HepG2 (cell line): Measurements from ENCODE around the gene FAM177B. TPM values are rescaled to one million over a fixed set of nuclear protein-coding genes. Genes with fewer than 3 reads are reported as not detected.

ENCODE experiments used
- EED ChIP-seq: sonication (generic); formaldehyde crosslinking; IDR thresholded peaks from 2 replicates; pipeline ENCODE4 v1.5.0; 2020; ENCODE audit warnings: mild to moderate bottlenecking, missing genetic modification reagents
- EZH2 ChIP-seq: conservative IDR thresholded peaks from 2 replicates; pipeline ENCODE4 v1.6.1; 2012; ENCODE audit warnings: mild to moderate bottlenecking, low read depth, low read length, moderate library complexity
- GABPB1 ChIP-seq: IDR thresholded peaks from 2 replicates; pipeline ENCODE4 v1.6.1; 2016; ENCODE audit warnings: mild to moderate bottlenecking, missing genetic modification reagents, moderate library complexity, missing compliant biosample characterization
- HDAC1 ChIP-seq: sonication (generic); formaldehyde crosslinking; IDR thresholded peaks from 2 replicates; pipeline ENCODE4 v1.5.1; 2020; ENCODE audit warnings: mild to moderate bottlenecking, missing genetic modification reagents
- JUN ChIP-seq: sonication (generic); formaldehyde crosslinking; IDR thresholded peaks from 2 replicates; pipeline ENCODE4 v1.4.0; 2020; ENCODE audit warnings: mild to moderate bottlenecking, missing genetic modification reagents
- MAZ ChIP-seq, 2 experiments: sonication (generic) in 1 of 2; formaldehyde crosslinking in 1 of 2; IDR thresholded peaks; 2 replicates each; pipeline versions ENCODE4 v1.5.0 to v1.6.1; 2012 to 2020; ENCODE audit warnings: low read depth in 2 of 2, mild to moderate bottlenecking in 2 of 2, borderline replicate concordance in 1 of 2, improper control_type of control experiment in 1 of 2, low read length in 1 of 2, missing genetic modification reagents in 1 of 2, moderate library complexity in 1 of 2
- RFX1 ChIP-seq: fragments of 450-650 bp; IDR thresholded peaks from 2 replicates; pipeline ENCODE4 v1.6.1; 2017
- SALL2 ChIP-seq: sonication (generic); formaldehyde crosslinking; IDR thresholded peaks from 2 replicates; pipeline ENCODE4 v1.8.1; 2023; ENCODE audit warnings: mild to moderate bottlenecking, missing genetic modification reagents, inconsistent platforms
- SCMH1 ChIP-seq: sonication (generic); formaldehyde crosslinking; IDR thresholded peaks from 2 replicates; pipeline ENCODE4 v1.9.0; 2021; ENCODE audit warnings: missing genetic modification reagents, mild to moderate bottlenecking, borderline replicate concordance
- STAG1 ChIP-seq: sonication (generic); formaldehyde crosslinking; IDR thresholded peaks from 2 replicates; pipeline ENCODE4 v1.4.0; 2020; ENCODE audit warnings: missing genetic modification reagents
- TP53 ChIP-seq: sonication (generic); formaldehyde crosslinking; conservative IDR thresholded peaks from 2 replicates; pipeline ENCODE4 v1.4.0; 2020; ENCODE audit warnings: missing genetic modification reagents
- ZNF274 ChIP-seq: sonication (generic); formaldehyde crosslinking; IDR thresholded peaks from 2 replicates; pipeline ENCODE4 v1.5.1; 2020; ENCODE audit warnings: mild to moderate bottlenecking, missing genetic modification reagents
- ZNF292 ChIP-seq: sonication (generic); formaldehyde crosslinking; IDR thresholded peaks from 2 replicates; pipeline ENCODE4 v1.8.1; 2022; ENCODE audit warnings: mild to moderate bottlenecking, low read depth, missing genetic modification reagents, borderline replicate concordance
- ZNF558 ChIP-seq: sonication (generic); formaldehyde crosslinking; IDR thresholded peaks from 2 replicates; pipeline ENCODE4 v1.9.0; 2022; ENCODE audit warnings: mild to moderate bottlenecking, missing genetic modification reagents, borderline replicate concordance
- ZNF816 ChIP-seq: sonication (generic); formaldehyde crosslinking; IDR thresholded peaks from 2 replicates; pipeline ENCODE4 v1.8.0; 2022; ENCODE audit warnings: missing genetic modification reagents, mild to moderate bottlenecking, borderline replicate concordance
- ZSCAN20 ChIP-seq: sonication (generic); formaldehyde crosslinking; IDR thresholded peaks from 2 replicates; pipeline ENCODE4 v1.4.0; 2020; ENCODE audit warnings: missing genetic modification reagents, mild to moderate bottlenecking, borderline replicate concordance
- polyA plus RNA-seq, 8 experiments: library from polyadenylated mRNA; depleted of rRNA in 3 of 8; stranded (reverse) in 7 of 8; unstranded in 1 of 8; fragments of >200 nt; fragmentation: Illumina TruSeq in 4 of 8; extraction: Trizol in 4 of 8; gene quantifications; 2 replicates each; pipeline versions ENCODE4 v1.2.1 to v1.2.3, GENCODE V29; 2011 to 2016; ENCODE audit warnings: low read depth in 4 of 8, missing spikeins in 1 of 8, mixed read lengths in 1 of 8; ENCODE audit not compliant: insufficient read depth in 1 of 8
- total RNA-seq, 5 experiments: library from RNA; depleted of rRNA; stranded (reverse); fragments of >200 nt; fragmentation: Illumina TruSeq; extraction: Trizol; gene quantifications; 2 replicates each; pipeline ENCODE4 v1.2.3, GENCODE V29; 2016; ENCODE audit warnings: low read depth in 1 of 5
- TF ChIP-seq, protein P1 (sequence below): sonication (generic); formaldehyde crosslinking; IDR thresholded peaks from 2 replicates; pipeline ENCODE4 v1.8.1; 2022; ENCODE audit warnings: low read depth, mild to moderate bottlenecking, missing genetic modification reagents
- TF ChIP-seq, protein P2 (sequence below): sonication (generic); formaldehyde crosslinking; IDR thresholded peaks from 2 replicates; pipeline ENCODE4 v1.5.0; 2020; ENCODE audit warnings: mild to moderate bottlenecking, missing genetic modification reagents, borderline replicate concordance
- TF ChIP-seq, protein P3 (sequence below): sonication (generic); formaldehyde crosslinking; IDR thresholded peaks from 2 replicates; pipeline ENCODE4 v1.8.1; 2023; ENCODE audit warnings: mild to moderate bottlenecking, missing genetic modification reagents
- TF ChIP-seq, protein P4 (sequence below): sonication (generic); formaldehyde crosslinking; IDR thresholded peaks from 2 replicates; pipeline ENCODE4 v1.5.0; 2020; ENCODE audit warnings: missing genetic modification reagents

The FAM177B gene
- total and polyA plus RNA-seq, 2 of the 13 experiments (the other 11 are each of a cell fraction or from before 2014, with no cell fraction given), result 0.05 TPM; not detected in 1

DNA sequence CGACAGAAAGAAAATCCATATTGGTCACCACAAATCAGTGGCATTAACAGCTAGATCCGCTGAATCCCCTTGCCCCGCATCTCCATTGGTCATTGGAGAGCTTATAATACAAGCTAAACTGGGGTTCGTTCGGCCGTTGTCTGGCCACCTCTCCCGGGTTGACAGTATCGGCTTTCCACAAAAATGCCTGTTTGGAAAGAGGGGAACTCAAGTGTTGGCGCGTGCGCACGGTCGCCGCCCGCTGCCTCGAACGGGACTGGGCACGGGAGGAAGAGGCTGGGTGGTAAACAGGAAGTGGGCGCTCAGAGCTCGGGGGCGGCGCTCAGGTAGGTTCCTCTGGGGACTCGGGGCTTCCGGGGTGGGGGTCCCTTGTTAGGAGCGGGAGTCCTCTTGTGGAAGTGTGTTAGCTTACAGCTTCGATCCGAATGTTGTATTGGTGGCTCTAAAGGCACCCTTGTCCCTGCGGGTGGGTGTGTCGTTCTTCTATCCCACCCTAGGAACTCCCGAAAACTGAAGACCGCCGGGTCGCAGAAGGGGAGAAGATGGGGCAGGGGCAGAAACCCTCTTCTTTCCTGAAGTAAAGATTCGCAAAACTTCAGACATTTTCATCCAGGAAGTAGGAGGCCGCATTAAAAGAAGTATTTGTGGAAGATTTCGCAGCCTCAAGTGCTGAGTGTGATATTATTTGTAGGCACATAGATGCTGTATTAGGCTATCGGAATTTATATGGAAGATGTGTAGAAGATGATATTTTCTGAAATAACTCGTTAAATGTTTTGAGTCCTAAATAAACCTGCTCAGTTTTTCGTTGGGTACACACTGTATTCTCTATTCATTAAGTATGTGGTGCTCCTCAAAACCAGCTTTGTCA lies 23.7 kb upstream of the FAM177B start (continued):
- TF ChIP-seq GABPB1 (CRISPR knock-in tag) (peak; percentile 91), ZNF816 (CRISPR knock-in tag) (no peak), TP53 (CRISPR knock-in tag) (no peak), RFX1 (no peak), MAZ (IDR thresholded peaks at IDR 0.05; ENCODE audit: borderline replicate concordance, low read depth, low read length) (peak; percentile 83), MAZ (CRISPR knock-in tag; IDR thresholded peaks at IDR 0.05; ENCODE audit: low read depth) (peak; percentile 64; the same call in 1 of the 2 replicates), JUN (no peak), ZNF274 (no peak), ZSCAN20 (no peak), STAG1 (CRISPR knock-in tag) (no peak), EZH2 (no peak), EED (CRISPR knock-in tag) (no peak), ZNF292 (CRISPR knock-in tag) (no peak), ZNF558 (0 out of 2 replicates have a peak, but pooled peaks have one; percentile 21), HDAC1 (CRISPR knock-in tag) (no peak), SCMH1 (no peak), SALL2 (CRISPR knock-in tag) (no peak)
- TF ChIP-seq, protein P1, sequence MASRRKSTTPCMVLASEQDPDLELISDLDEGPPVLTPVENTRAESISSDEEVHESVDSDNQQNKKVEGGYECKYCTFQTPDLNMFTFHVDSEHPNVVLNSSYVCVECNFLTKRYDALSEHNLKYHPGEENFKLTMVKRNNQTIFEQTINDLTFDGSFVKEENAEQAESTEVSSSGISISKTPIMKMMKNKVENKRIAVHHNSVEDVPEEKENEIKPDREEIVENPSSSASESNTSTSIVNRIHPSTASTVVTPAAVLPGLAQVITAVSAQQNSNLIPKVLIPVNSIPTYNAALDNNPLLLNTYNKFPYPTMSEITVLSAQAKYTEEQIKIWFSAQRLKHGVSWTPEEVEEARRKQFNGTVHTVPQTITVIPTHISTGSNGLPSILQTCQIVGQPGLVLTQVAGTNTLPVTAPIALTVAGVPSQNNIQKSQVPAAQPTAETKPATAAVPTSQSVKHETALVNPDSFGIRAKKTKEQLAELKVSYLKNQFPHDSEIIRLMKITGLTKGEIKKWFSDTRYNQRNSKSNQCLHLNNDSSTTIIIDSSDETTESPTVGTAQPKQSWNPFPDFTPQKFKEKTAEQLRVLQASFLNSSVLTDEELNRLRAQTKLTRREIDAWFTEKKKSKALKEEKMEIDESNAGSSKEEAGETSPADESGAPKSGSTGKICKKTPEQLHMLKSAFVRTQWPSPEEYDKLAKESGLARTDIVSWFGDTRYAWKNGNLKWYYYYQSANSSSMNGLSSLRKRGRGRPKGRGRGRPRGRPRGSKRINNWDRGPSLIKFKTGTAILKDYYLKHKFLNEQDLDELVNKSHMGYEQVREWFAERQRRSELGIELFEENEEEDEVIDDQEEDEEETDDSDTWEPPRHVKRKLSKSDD (CRISPR knock-in tag), result peak; percentile 36; the same call in 1 of the 2 replicates
- TF ChIP-seq, protein P2, sequence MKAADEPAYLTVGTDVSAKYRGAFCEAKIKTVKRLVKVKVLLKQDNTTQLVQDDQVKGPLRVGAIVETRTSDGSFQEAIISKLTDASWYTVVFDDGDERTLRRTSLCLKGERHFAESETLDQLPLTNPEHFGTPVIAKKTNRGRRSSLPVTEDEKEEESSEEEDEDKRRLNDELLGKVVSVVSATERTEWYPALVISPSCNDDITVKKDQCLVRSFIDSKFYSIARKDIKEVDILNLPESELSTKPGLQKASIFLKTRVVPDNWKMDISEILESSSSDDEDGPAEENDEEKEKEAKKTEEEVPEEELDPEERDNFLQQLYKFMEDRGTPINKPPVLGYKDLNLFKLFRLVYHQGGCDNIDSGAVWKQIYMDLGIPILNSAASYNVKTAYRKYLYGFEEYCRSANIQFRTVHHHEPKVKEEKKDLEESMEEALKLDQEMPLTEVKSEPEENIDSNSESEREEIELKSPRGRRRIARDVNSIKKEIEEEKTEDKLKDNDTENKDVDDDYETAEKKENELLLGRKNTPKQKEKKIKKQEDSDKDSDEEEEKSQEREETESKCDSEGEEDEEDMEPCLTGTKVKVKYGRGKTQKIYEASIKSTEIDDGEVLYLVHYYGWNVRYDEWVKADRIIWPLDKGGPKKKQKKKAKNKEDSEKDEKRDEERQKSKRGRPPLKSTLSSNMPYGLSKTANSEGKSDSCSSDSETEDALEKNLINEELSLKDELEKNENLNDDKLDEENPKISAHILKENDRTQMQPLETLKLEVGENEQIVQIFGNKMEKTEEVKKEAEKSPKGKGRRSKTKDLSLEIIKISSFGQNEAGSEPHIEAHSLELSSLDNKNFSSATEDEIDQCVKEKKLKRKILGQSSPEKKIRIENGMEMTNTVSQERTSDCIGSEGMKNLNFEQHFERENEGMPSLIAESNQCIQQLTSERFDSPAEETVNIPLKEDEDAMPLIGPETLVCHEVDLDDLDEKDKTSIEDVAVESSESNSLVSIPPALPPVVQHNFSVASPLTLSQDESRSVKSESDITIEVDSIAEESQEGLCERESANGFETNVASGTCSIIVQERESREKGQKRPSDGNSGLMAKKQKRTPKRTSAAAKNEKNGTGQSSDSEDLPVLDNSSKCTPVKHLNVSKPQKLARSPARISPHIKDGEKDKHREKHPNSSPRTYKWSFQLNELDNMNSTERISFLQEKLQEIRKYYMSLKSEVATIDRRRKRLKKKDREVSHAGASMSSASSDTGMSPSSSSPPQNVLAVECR (CRISPR knock-in tag), result peak; percentile 71; the same call in 1 of the 2 replicates
- TF ChIP-seq, protein P3, sequence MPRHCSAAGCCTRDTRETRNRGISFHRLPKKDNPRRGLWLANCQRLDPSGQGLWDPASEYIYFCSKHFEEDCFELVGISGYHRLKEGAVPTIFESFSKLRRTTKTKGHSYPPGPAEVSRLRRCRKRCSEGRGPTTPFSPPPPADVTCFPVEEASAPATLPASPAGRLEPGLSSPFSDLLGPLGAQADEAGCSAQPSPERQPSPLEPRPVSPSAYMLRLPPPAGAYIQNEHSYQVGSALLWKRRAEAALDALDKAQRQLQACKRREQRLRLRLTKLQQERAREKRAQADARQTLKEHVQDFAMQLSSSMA (CRISPR knock-in tag), result no peak
- TF ChIP-seq, protein P4, sequence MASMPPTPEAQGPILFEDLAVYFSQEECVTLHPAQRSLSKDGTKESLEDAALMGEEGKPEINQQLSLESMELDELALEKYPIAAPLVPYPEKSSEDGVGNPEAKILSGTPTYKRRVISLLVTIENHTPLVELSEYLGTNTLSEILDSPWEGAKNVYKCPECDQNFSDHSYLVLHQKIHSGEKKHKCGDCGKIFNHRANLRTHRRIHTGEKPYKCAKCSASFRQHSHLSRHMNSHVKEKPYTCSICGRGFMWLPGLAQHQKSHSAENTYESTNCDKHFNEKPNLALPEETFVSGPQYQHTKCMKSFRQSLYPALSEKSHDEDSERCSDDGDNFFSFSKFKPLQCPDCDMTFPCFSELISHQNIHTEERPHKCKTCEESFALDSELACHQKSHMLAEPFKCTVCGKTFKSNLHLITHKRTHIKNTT, result no peak
